AG10803 (cell line): ENCODE results near the gene CELF2.

Source experiments
- DNase-seq: peaks from one replicate; pipeline ENCODE4 v3.0.0; 2010; ENCODE audit warnings: low read depth
- H3K4me3 ChIP-seq: 2 replicates; pipeline ENCODE4 v1.5.1; 2011; ENCODE audit warnings: mild to moderate bottlenecking, low read length, control low read depth
- CTCF ChIP-seq: conservative IDR thresholded peaks from 2 replicates; pipeline ENCODE4 v1.5.1; 2011; ENCODE audit warnings: mild to moderate bottlenecking, low read length, control low read depth, inconsistent platforms

CELF2 gene

GRCh38 chr10:11068861-11069633 is 51.4 kb downstream of the CELF2 start:
- no peak for DNase-seq
- no peak overlapping the region for H3K4me3 ChIP-seq
- no peak for TF ChIP-seq CTCF

DNA sequence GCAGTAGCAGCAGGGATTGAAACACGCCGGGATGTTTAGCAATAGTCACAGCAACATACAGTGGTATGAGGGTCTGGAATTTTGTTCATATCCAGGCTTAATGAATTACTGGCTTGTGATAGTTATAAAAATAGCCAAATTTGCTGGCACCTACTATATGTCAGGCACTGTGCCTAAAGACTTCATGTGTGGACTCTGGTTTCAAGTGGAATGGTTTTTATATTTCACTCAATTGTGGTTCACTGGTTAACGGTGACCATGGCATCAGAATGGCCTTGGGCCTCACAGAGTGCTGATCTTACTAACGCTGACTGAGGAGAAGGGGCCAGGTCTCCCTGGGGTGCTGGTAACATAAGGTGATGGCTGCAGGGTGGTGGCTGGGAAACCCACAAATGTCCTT is 55.7 kb downstream of the CELF2 start:
- no peak for TF ChIP-seq CTCF
- no peak for DNase-seq
- H3K4me3 ChIP-seq = no peak overlapping the region

DNA sequence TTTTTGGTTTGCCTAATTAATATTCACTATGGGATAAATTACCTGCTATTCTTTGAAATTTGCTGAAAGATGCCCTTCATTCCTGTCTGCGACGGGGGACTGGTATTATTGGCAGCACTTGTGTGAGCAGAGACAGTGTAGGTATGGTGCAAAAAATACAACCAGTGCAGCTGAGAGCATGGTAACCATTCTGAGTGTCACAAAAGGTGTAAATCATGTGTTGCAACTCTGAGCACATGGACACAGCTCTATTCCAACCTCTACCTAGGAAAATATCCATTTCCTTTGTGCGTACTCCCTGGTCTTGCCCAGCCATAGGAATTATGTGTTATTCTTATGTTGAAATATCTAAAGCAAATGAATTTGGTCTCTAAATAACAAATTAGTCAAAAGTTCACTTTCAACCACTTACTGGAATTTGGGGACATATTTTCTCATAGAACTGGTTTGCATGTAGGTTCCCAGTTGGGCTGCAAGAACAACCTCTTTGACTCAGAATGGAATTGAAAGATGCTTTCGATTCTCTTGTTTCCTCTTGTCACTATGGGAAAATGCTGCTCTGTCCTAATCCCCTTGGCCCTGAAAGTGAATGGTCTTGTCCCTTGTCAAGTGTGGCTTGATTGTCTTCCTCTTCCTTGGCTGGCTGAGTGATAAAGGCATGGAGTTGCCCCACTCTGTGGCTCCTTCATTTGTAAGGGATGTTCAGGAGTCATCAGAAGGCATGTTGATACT is 57.0 kb downstream of the CELF2 start:
- TF ChIP-seq CTCF = no peak
- no peak overlapping the region for H3K4me3 ChIP-seq
- no peak for DNase-seq

DNA sequence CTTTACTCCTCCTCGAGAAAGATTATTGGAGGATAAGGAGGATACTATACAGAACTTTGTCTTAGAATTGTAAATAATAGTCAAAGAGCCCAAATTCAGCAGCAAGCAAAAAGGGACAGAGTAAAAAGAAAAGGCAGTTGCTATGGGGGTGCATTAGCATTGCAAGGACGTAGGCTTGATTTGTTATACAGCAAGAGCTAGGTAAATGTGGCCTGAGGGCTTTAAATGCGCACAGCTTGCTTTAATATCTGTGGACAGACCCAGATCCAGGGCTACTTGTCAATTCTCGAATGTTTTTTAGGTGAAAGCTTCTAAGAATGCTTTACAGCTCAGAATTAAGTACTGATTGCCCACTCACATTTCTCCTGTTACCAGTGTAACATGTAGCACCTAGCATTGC is 58.5 kb downstream of the CELF2 start:
- DNase-seq = no peak
- no peak overlapping the region for H3K4me3 ChIP-seq
- TF ChIP-seq CTCF = no peak

- TF ChIP-seq CTCF = no peak
- H3K4me3 ChIP-seq = no peak overlapping the region
Measured at GRCh38 chr10:11080564-11080984, 62.9 kb downstream of the CELF2 start.

GRCh38 chr10:11081408-11081807 is 63.7 kb downstream of the CELF2 start:
- no peak for TF ChIP-seq CTCF

More at GRCh38 chr10:11080564-11080984, 62.9 kb downstream of the CELF2 start:
- no peak for DNase-seq

GRCh38 chr10:11082526-11082925 is 64.9 kb downstream of the CELF2 start:
- peak; percentile 5 for DNase-seq
- no peak overlapping the region for H3K4me3 ChIP-seq
- TF ChIP-seq CTCF = no peak

More at GRCh38 chr10:11081408-11081807, 63.7 kb downstream of the CELF2 start:
- DNase-seq = no peak
- no peak overlapping the region for H3K4me3 ChIP-seq
